Activated CD4-positive, CD25-positive, alpha-beta regulatory T cell treated with anti-CD3 and anti-CD28 coated beads, Interleukin-2, amount 50 U/mL, for 16 hours (primary cell): Measurements from ENCODE around the gene RGL3.
"Not testable (repeated sequence)": the region's sequence is repeated elsewhere in the genome, so short reads cannot be mapped to it uniquely, and the experiment has no call there.

Experiments used
- DNase-seq: peaks from one replicate; pipeline ENCODE4 v3.0.0-alpha.2; 2020; ENCODE audit warnings: low read depth, low spot score

Gene RGL3

GRCh38 chr19:11421371-11422098 is 2.4 kb upstream of the RGL3 start:
- DNase-seq: no peak

GRCh38 chr19:11420429-11421370 is 1.6 kb upstream of the RGL3 start:
- DNase-seq: no peak

GRCh38 chr19:11418094-11418548 is 993 bp downstream of the RGL3 start:
- no peak for DNase-seq

GRCh38 chr19:11416346-11417052 is 2.6 kb downstream of the RGL3 start:
- no peak for DNase-seq

- DNase-seq: no peak
Observed at GRCh38 chr19:11414544-11414943, 4.6 kb downstream of the RGL3 start.

GRCh38 chr19:11410682-11411081 is 8.4 kb downstream of the RGL3 start:
- DNase-seq: no peak

- no peak for DNase-seq
Observed at GRCh38 chr19:11408591-11408990, 10.5 kb downstream of the RGL3 start.

GRCh38 chr19:11406703-11407236 is 12.3 kb downstream of the RGL3 start:
- not testable (repeated sequence) for DNase-seq

- no peak for DNase-seq
Observed at GRCh38 chr19:11405846-11406643, 13.1 kb downstream of the RGL3 start.

GRCh38 chr19:11404588-11405222 is 14.4 kb downstream of the RGL3 start:
- no peak for DNase-seq

- no peak for DNase-seq
Observed at GRCh38 chr19:11401808-11402543, 17.1 kb downstream of the RGL3 start.

GRCh38 chr19:11400798-11401197 is 18.3 kb downstream of the RGL3 start:
- DNase-seq: no peak

GRCh38 chr19:11399667-11400066 is 19.4 kb downstream of the RGL3 start:
- no peak for DNase-seq

GRCh38 chr19:11397089-11397610 is 22.0 kb downstream of the RGL3 start:
- DNase-seq: no peak

GRCh38 chr19:11390933-11391680 is 28.0 kb downstream of the RGL3 start:
- no peak for DNase-seq

- DNase-seq: no peak
Observed at GRCh38 chr19:11390359-11390758, 28.8 kb downstream of the RGL3 start.

GRCh38 chr19:11387162-11388034 is 31.7 kb downstream of the RGL3 start:
- DNase-seq: no peak

GRCh38 chr19:11384778-11385129 is 34.4 kb downstream of the RGL3 start:
- DNase-seq: no peak
